MM.1S (cell line): ENCODE data around the gene TRMT1.

ENCODE experiments used
- EZH2 ChIP-seq: fragments of 300-600 bp; sonication (generic); optimal IDR thresholded peaks from 2 replicates; pipeline ENCODE3; 2017; ENCODE audit warnings: low read depth, mild to moderate bottlenecking, antibody characterized with exemption, low read length, mixed read lengths
- EZH2phosphoT487 ChIP-seq: fragments of 300-600 bp; sonication (generic); IDR thresholded peaks from 2 replicates; pipeline ENCODE4 v1.6.1; 2018; ENCODE audit warnings: antibody characterized with exemption, low read length

DNA sequence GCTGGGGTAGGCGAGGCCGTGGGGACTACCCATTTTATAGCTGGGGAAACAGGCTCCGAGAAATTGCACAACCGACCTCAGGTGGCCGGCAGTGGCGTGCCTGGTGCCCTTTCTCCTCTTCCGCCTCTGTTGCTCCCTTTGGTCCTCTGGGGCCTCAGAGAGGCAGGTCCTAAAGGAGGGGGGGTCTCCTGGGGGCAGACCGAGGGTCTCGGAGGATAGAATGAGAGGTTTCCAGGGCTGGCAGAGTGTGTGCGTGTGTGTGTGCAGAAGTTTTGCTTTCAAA is 22.3 kb upstream of the TRMT1 start:
- TF ChIP-seq EZH2phosphoT487 = no peak
- no peak for TF ChIP-seq EZH2
